Transverse colon (tissue), 4 donors: ENCODE results near the gene NDST3. TPM values are rescaled to one million over a fixed set of nuclear protein-coding genes. Genes with fewer than 3 reads are reported as not detected.

Source experiments
- DNase-seq: peaks from one replicate; pipeline ENCODE4 v3.0.0-alpha.2; 2019
- H3K27ac ChIP-seq, 4 donors: fragments of 200-600 bp; sonication (generic); 2 replicates each; pipeline ENCODE4 v1.5.1; 2016 to 2018; ENCODE audit warnings: inconsistent platforms in 4 of 4
- H3K27me3 ChIP-seq: fragments of 200-600 bp; sonication (generic); 2 replicates; pipeline ENCODE4 v1.5.1; 2017; ENCODE audit warnings: inconsistent platforms
- H3K36me3 ChIP-seq, 4 donors: fragments of 200-600 bp; sonication (generic); 2 replicates each; pipeline ENCODE4 v1.5.1; 2017 to 2019; ENCODE audit warnings: inconsistent platforms in 4 of 4
- H3K4me1 ChIP-seq, 4 donors: fragments of 200-600 bp; sonication (generic); 2 replicates each; pipeline ENCODE4 v1.5.1; 2017 to 2020; ENCODE audit warnings: inconsistent platforms in 4 of 4
- H3K4me3 ChIP-seq, 4 donors: fragments of 200-600 bp; sonication (generic); 1 replicate in 1 of 4; 2 replicates in 3 of 4; pipeline versions ENCODE4 v1.5.1 to v1.6.1; 2017 to 2019; ENCODE audit warnings: inconsistent platforms in 4 of 4
- H3K9me3 ChIP-seq, 2 donors: fragments of 200-600 bp; sonication (generic); 2 replicates each; pipeline ENCODE4 v1.5.1; 2017 to 2019; ENCODE audit warnings: inconsistent platforms in 2 of 2
- CTCF ChIP-seq, 5 experiments: fragments of 200-600 bp in 3 of 5; fragments of 450-650 bp in 2 of 5; sonication (generic) in 3 of 5; IDR thresholded peaks; 1 replicate in 2 of 5; 2 replicates in 3 of 5; pipeline ENCODE4 v1.5.1; 2016 to 2017; ENCODE audit warnings: antibody characterized with exemption in 5 of 5, inconsistent platforms in 3 of 5, mild to moderate bottlenecking in 2 of 5, moderate library complexity in 1 of 5
- EP300 ChIP-seq: sonication (generic); formaldehyde crosslinking; IDR thresholded peaks from one replicate; pipeline ENCODE4 v1.6.1; 2017; ENCODE audit warnings: antibody characterized with exemption, low read depth
- POLR2A ChIP-seq: fragments of 450-650 bp; IDR thresholded peaks from one replicate; pipeline ENCODE4 v1.6.1; 2016; ENCODE audit warnings: antibody characterized with exemption, mild to moderate bottlenecking, moderate library complexity
- POLR2AphosphoS5 ChIP-seq, 3 donors: sonication (generic); formaldehyde crosslinking; IDR thresholded peaks; one replicate each; pipeline ENCODE4 v1.6.1; 2016; ENCODE audit warnings: antibody characterized with exemption in 3 of 3
- WGBS, 2 donors: methylation state at CpG; one replicate each; pipeline ENCODE4 v1.1.5; 2018; ENCODE audit warnings: low coverage in 1 of 2; 5-methylcytosine and 5-hydroxymethylcytosine counted together
- in situ Hi-C, 4 donors: fragments of 200-750 bp; cut with MboI; loops; one replicate each; pipeline versions ENCODE4 v1.15.0 to v1.15.1; 2017; ENCODE audit warnings: low sequenced_read_pairs in 3 of 4, low pct_ligation_motif_present in 1 of 4, low pct_unique_long_range_greater_than_20kb in 1 of 4
- intact Hi-C: fragments of 100-400 bp; cut with DNase I; formaldehyde crosslinking; loops from one replicate; pipeline ENCODE4 v1.15.1; 2023; ENCODE audit warnings: low total_unique reads
- total RNA-seq, 4 donors: library from RNA; depleted of rRNA; stranded (reverse); fragments of >200 nt; gene quantifications; one replicate each; pipeline ENCODE4 v1.1.0, GENCODE V29; 2016

The NDST3 gene
- total RNA-seq, 4 donors from 2014 or later, result 0.14 to 1.5 TPM; not detected in 2

- no peaks in the 10 kb centered on the region for H3K9me3 ChIP-seq
- H3K27me3 ChIP-seq, result no peaks in the 10 kb centered on the region
- intact Hi-C loops (no loop called here), in situ Hi-C loops (no loop called here)
- WGBS, 2 donors, result 43 to 61% methylated on average over 1 to 2 of the region's 2 CpGs
- TF ChIP-seq CTCF (IDR thresholded peaks at IDR 0.05) (no peak), EP300 (no peak), POLR2A (no peak), POLR2AphosphoS5 (IDR thresholded peaks at IDR 0.05) (no peak)
- no peak overlapping the region for H3K4me3 ChIP-seq
- H3K36me3 ChIP-seq, result no peaks in the 10 kb centered on the region
- no peak overlapping the region for H3K27ac ChIP-seq
- no peaks in the 10 kb centered on the region for H3K4me1 ChIP-seq
- no peak for DNase-seq
Measured at GRCh38 chr4:118180776-118181175, 146.5 kb downstream of the NDST3 start.

- in situ Hi-C loops (no loop called here), intact Hi-C loops (no loop called here)
- Histone ChIP-seq H3K36me3 (no peaks in the 10 kb centered on the region), H3K27me3 (no peaks in the 10 kb centered on the region), H3K27ac (no peak overlapping the region), H3K9me3 (no peaks in the 10 kb centered on the region), H3K4me3 (no peak overlapping the region), H3K4me1 (no peaks in the 10 kb centered on the region)
- DNase-seq, result no peak
- no peak for TF ChIP-seq POLR2A
- 89 to 96% methylated on average over 2 of the region's 2 CpGs for WGBS, 2 donors
Measured at GRCh38 chr4:118190903-118191302, 156.6 kb downstream of the NDST3 start.

DNA sequence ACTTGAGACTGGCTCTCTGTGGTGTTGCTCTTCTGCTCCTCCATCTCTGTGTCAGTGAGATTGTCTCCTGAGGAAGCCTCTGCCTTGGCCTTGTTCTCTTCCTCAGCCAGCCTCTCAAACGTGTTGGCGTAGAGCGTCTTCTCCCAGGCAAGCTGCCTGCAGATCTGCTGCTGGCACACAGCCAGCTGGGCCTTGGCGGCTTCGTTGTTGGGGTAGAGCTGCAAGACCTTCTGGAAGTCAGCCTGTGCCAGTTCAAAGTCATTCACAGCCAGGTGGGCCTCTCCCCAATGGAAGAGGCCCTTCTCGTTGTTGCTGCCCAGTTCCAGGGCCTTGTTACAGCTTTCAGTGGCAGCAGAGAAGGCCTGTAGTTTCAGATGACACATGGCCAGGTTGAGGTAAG is 159.1 kb downstream of the NDST3 start:
- WGBS, 2 donors, result 78% methylated on average over 6 of the region's 6 CpGs; no CpG with 5 or more reads in 1 of the 2 donors
- H3K4me3 ChIP-seq, result no peak overlapping the region
- intact Hi-C loops (no loop called here), in situ Hi-C loops (no loop called here)
- TF ChIP-seq POLR2AphosphoS5 (IDR thresholded peaks at IDR 0.05) (no peak), POLR2A (no peak), CTCF (IDR thresholded peaks at IDR 0.05) (no peak), EP300 (no peak)
- no peaks in the 10 kb centered on the region for H3K36me3 ChIP-seq
- DNase-seq, result no peak
- H3K27ac ChIP-seq, result no peak overlapping the region
- no peaks in the 10 kb centered on the region for H3K9me3 ChIP-seq
- H3K4me1 ChIP-seq, result no peaks in the 10 kb centered on the region
- no peaks in the 10 kb centered on the region for H3K27me3 ChIP-seq

- TF ChIP-seq POLR2AphosphoS5 (IDR thresholded peaks at IDR 0.05) (no peak), CTCF (IDR thresholded peaks at IDR 0.05) (no peak), EP300 (no peak), POLR2A (no peak)
- WGBS, 2 donors, result 72 to 81% methylated on average over 2 of the region's 2 CpGs
- Histone ChIP-seq H3K4me3 (no peak overlapping the region), H3K36me3 (no peaks in the 10 kb centered on the region), H3K27ac (no peak overlapping the region), H3K4me1 (no peaks in the 10 kb centered on the region), H3K9me3 (peaks cover 0 to 5% of the 10 kb centered on the region in 2 donors), H3K27me3 (no peaks in the 10 kb centered on the region)
- intact Hi-C loops, result no loop called here
- in situ Hi-C loops, result loop anchor here in 1 of 4 donors (25.0 kb wide), 1 partner anchor 1844 kb away; no protein-coding TSS in a partner anchor
- DNase-seq, result no peak
Measured at GRCh38 chr4:118206627-118207026, 172.3 kb downstream of the NDST3 start.

DNA sequence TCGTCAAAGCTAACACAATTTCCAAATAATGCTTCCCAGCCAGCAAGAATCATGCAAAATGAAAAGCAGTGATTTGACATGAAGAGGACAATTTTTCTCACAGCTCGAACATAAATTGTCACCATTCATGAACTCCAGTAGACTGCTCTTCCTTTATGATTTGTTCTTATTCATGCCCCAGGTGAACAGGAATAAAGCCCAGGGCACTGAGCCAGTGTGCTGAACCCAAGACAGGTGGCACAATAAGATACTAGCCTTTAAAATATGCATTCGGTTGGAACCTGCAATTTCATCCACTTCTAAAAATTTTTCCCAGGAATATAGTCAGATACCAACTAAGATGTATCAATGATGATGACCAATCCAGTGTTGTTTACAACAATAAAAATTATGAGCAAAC is 178.8 kb downstream of the NDST3 start:
- Histone ChIP-seq H3K4me1 (no peaks in the 10 kb centered on the region), H3K9me3 (no peaks in the 10 kb centered on the region), H3K27me3 (no peaks in the 10 kb centered on the region), H3K4me3 (no peak overlapping the region), H3K36me3 (no peaks in the 10 kb centered on the region), H3K27ac (no peak overlapping the region)
- intact Hi-C loops, result no loop called here
- in situ Hi-C loops, result loop anchor here in 1 of 4 donors (25.0 kb wide), 1 partner anchor 1851 kb away; no protein-coding TSS in a partner anchor
- WGBS, 2 donors, result 81 to 90% methylated on average over 3 of the region's 3 CpGs
- TF ChIP-seq POLR2A, result no peak
- TF ChIP-seq POLR2AphosphoS5 (IDR thresholded peaks at IDR 0.05), result no peak
- TF ChIP-seq CTCF (IDR thresholded peaks at IDR 0.05), result no peak
- no peak for TF ChIP-seq EP300
- DNase-seq, result no peak
